ENCODE results near the gene ARFRP1.
"Not testable (repeated sequence)": the region's sequence is repeated elsewhere in the genome, so short reads cannot be mapped to it uniquely, and the experiment has no call there.

The ARFRP1 gene

GRCh38 chr20:63671695-63672094 is 36.1 kb downstream of the ARFRP1 start:
- not testable (repeated sequence) for H3K36me3 Mint-ChIP-seq; H3K4me1 Mint-ChIP-seq (ENCODE audit: low read depth); H3K27me3 Mint-ChIP-seq; H3K4me3 Mint-ChIP-seq; H3K9me3 Mint-ChIP-seq (ENCODE audit: low read depth); H3K27ac Mint-ChIP-seq

GRCh38 chr20:63668351-63668750 is 39.4 kb downstream of the ARFRP1 start:
- H3K4me3 Mint-ChIP-seq: no peak overlapping the region
- no peak overlapping the region for H3K27ac Mint-ChIP-seq
- H3K36me3 Mint-ChIP-seq: peaks cover 3% of the 10 kb centered on the region
- H3K27me3 Mint-ChIP-seq: no peaks in the 10 kb centered on the region
- no peaks in the 10 kb centered on the region for H3K9me3 Mint-ChIP-seq (ENCODE audit: low read depth)
- H3K4me1 Mint-ChIP-seq (ENCODE audit: low read depth): no peaks in the 10 kb centered on the region

- Mint-ChIP-seq H3K36me3 (peaks cover 3% of the 10 kb centered on the region), H3K9me3 (ENCODE audit: low read depth) (no peaks in the 10 kb centered on the region), H3K27me3 (no peaks in the 10 kb centered on the region), H3K4me3 (no peak overlapping the region), H3K27ac (no peak overlapping the region), H3K4me1 (ENCODE audit: low read depth) (no peaks in the 10 kb centered on the region)
Observed at GRCh38 chr20:63667858-63668257, 39.9 kb downstream of the ARFRP1 start.

GRCh38 chr20:63665708-63666107 is 42.1 kb downstream of the ARFRP1 start:
- H3K27ac Mint-ChIP-seq: no peak overlapping the region
- H3K27me3 Mint-ChIP-seq: no peaks in the 10 kb centered on the region
- peaks cover 3% of the 10 kb centered on the region for H3K36me3 Mint-ChIP-seq
- H3K4me3 Mint-ChIP-seq: no peak overlapping the region
- H3K9me3 Mint-ChIP-seq (ENCODE audit: low read depth): no peaks in the 10 kb centered on the region
- no peaks in the 10 kb centered on the region for H3K4me1 Mint-ChIP-seq (ENCODE audit: low read depth)

GRCh38 chr20:63664861-63665594 is 42.7 kb downstream of the ARFRP1 start:
- no peaks in the 10 kb centered on the region for H3K27me3 Mint-ChIP-seq
- no peak overlapping the region for H3K4me3 Mint-ChIP-seq
- H3K27ac Mint-ChIP-seq: no peak overlapping the region
- H3K9me3 Mint-ChIP-seq (ENCODE audit: low read depth): no peaks in the 10 kb centered on the region
- peaks cover under 1% of the 10 kb centered on the region for H3K4me1 Mint-ChIP-seq (ENCODE audit: low read depth)
- H3K36me3 Mint-ChIP-seq: peaks cover 3% of the 10 kb centered on the region

- Mint-ChIP-seq H3K36me3 (peaks cover 3% of the 10 kb centered on the region), H3K27ac (no peak overlapping the region)
Observed at GRCh38 chr20:63664143-63664851, 43.5 kb downstream of the ARFRP1 start.

GRCh38 chr20:63663332-63664066 is 44.3 kb downstream of the ARFRP1 start:
- no peaks in the 10 kb centered on the region for H3K9me3 Mint-ChIP-seq (ENCODE audit: low read depth)
- no peaks in the 10 kb centered on the region for H3K27me3 Mint-ChIP-seq
- peaks cover 3% of the 10 kb centered on the region for H3K36me3 Mint-ChIP-seq
- no peak overlapping the region for H3K4me3 Mint-ChIP-seq
- H3K4me1 Mint-ChIP-seq (ENCODE audit: low read depth): peaks cover 9% of the 10 kb centered on the region
- no peak overlapping the region for H3K27ac Mint-ChIP-seq

More at GRCh38 chr20:63664143-63664851, 43.5 kb downstream of the ARFRP1 start:
- Mint-ChIP-seq H3K27me3 (no peaks in the 10 kb centered on the region), H3K4me1 (ENCODE audit: low read depth) (peaks cover 7% of the 10 kb centered on the region), H3K4me3 (no peak overlapping the region), H3K9me3 (ENCODE audit: low read depth) (no peaks in the 10 kb centered on the region)

GRCh38 chr20:63662813-63663189 is 45.0 kb downstream of the ARFRP1 start:
- no peaks in the 10 kb centered on the region for H3K9me3 Mint-ChIP-seq (ENCODE audit: low read depth)
- H3K36me3 Mint-ChIP-seq: no peaks in the 10 kb centered on the region
- H3K4me3 Mint-ChIP-seq: no peak overlapping the region
- H3K4me1 Mint-ChIP-seq (ENCODE audit: low read depth): peaks cover 12% of the 10 kb centered on the region
- no peaks in the 10 kb centered on the region for H3K27me3 Mint-ChIP-seq
- no peak overlapping the region for H3K27ac Mint-ChIP-seq

- peaks cover 12% of the 10 kb centered on the region for H3K4me1 Mint-ChIP-seq (ENCODE audit: low read depth)
- H3K27ac Mint-ChIP-seq: no peak overlapping the region
- H3K9me3 Mint-ChIP-seq (ENCODE audit: low read depth): no peaks in the 10 kb centered on the region
- H3K36me3 Mint-ChIP-seq: no peaks in the 10 kb centered on the region
- H3K27me3 Mint-ChIP-seq: no peaks in the 10 kb centered on the region
- peak overlapping the region; percentile 38 for H3K4me3 Mint-ChIP-seq
Observed at GRCh38 chr20:63661959-63662812, 45.6 kb downstream of the ARFRP1 start.

- no peaks in the 10 kb centered on the region for H3K9me3 Mint-ChIP-seq (ENCODE audit: low read depth)
- H3K27me3 Mint-ChIP-seq: no peaks in the 10 kb centered on the region
- no peaks in the 10 kb centered on the region for H3K36me3 Mint-ChIP-seq
- H3K4me1 Mint-ChIP-seq (ENCODE audit: low read depth): peaks cover 14% of the 10 kb centered on the region
- H3K27ac Mint-ChIP-seq: no peak overlapping the region
- no peak overlapping the region for H3K4me3 Mint-ChIP-seq
Observed at GRCh38 chr20:63661108-63661507, 46.7 kb downstream of the ARFRP1 start.

GRCh38 chr20:63660622-63661021 is 47.2 kb downstream of the ARFRP1 start:
- no peaks in the 10 kb centered on the region for H3K9me3 Mint-ChIP-seq (ENCODE audit: low read depth)
- no peaks in the 10 kb centered on the region for H3K27me3 Mint-ChIP-seq
- peak overlapping the region; percentile 97 for H3K4me3 Mint-ChIP-seq
- H3K27ac Mint-ChIP-seq: no peak overlapping the region
- H3K4me1 Mint-ChIP-seq (ENCODE audit: low read depth): peaks cover 14% of the 10 kb centered on the region
- H3K36me3 Mint-ChIP-seq: no peaks in the 10 kb centered on the region

- not testable (repeated sequence) for H3K27me3 Mint-ChIP-seq; H3K9me3 Mint-ChIP-seq (ENCODE audit: low read depth); H3K36me3 Mint-ChIP-seq; H3K27ac Mint-ChIP-seq
- Mint-ChIP-seq H3K4me1 (ENCODE audit: low read depth) (peaks cover 14% of the 10 kb centered on the region), H3K4me3 (peak overlapping the region; percentile 97)
Observed at GRCh38 chr20:63660174-63660573, 47.6 kb downstream of the ARFRP1 start.

- no peaks in the 10 kb centered on the region for H3K9me3 Mint-ChIP-seq (ENCODE audit: low read depth)
- no peak overlapping the region for H3K27ac Mint-ChIP-seq
- peak overlapping the region; percentile 97 for H3K4me3 Mint-ChIP-seq
- H3K27me3 Mint-ChIP-seq: no peaks in the 10 kb centered on the region
- no peaks in the 10 kb centered on the region for H3K36me3 Mint-ChIP-seq
- H3K4me1 Mint-ChIP-seq (ENCODE audit: low read depth): peaks cover 20% of the 10 kb centered on the region
Observed at GRCh38 chr20:63659370-63659769, 48.4 kb downstream of the ARFRP1 start.

- peak overlapping the region; percentile 94 for H3K27ac Mint-ChIP-seq
- peaks cover 26% of the 10 kb centered on the region for H3K4me1 Mint-ChIP-seq (ENCODE audit: low read depth)
- H3K27me3 Mint-ChIP-seq: no peaks in the 10 kb centered on the region
- no peaks in the 10 kb centered on the region for H3K36me3 Mint-ChIP-seq
- no peaks in the 10 kb centered on the region for H3K9me3 Mint-ChIP-seq (ENCODE audit: low read depth)
- peak overlapping the region; percentile 97 for H3K4me3 Mint-ChIP-seq
Observed at GRCh38 chr20:63658749-63659187, 49.0 kb downstream of the ARFRP1 start.
